ENCODE results near the gene IL5. TPM values are rescaled to one million over a fixed set of nuclear protein-coding genes. Genes with fewer than 3 reads are reported as not detected.
"Not testable (repeated sequence)": the region's sequence is repeated elsewhere in the genome, so short reads cannot be mapped to it uniquely, and the experiment has no call there.

IL5 gene
- total RNA-seq, 4 donors from 2014 or later = not detected

DNA sequence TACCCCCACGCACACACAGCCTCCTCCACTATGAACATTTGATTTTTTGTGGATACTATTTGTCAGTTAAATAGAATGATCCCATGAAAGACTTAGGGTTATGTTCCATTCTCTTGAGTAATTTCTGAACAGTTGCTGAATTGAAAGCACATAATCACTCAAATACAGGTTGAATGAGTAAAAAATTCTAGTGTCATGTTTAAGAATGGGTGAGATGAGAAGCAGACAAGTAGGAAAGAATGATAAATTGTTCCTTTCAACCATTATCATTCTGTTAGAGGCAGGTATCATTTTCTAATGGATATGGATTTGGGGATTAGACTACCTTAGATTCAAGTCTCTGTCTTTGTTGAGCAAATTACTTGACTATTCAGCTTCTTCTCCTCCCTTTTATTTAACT, 32.8 kb upstream of the IL5 start:
- WGBS, 2 donors = 98% methylated on average over 1 of the region's 1 CpG

DNA sequence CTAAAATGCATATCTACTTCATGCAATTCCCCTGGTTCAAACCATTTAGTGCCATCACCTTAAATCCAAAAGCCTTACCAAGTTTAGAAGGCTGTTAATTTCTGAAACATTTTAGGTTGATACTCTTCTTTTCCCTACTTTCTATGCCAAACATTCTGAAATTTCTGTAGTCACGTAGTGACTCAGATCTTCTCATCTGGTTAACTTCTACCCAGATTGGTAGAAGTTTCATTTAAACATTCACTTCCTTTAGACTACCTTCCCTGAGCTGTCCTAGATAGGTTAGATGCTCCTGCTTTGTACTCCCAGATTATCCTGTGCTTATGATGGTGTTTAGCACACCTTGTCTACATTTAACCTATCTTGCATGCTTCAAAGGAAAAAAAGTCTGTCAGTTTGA, 23.3 kb upstream of the IL5 start:
- DNase-seq (ENCODE audit: low spot score in 2 of 2) = no peak
- Histone ChIP-seq H3K27ac (no peak overlapping the region), H3K9me3 (peaks cover 0 to 15% (median 2%) of the 10 kb centered on the region in 4 donors), H3K4me3 (no peak overlapping the region), H3K4me1 (no peaks in the 10 kb centered on the region), H3K27me3 (no peaks in the 10 kb centered on the region), H3K36me3 (peaks cover 0 to 58% (median 0%) of the 10 kb centered on the region in 3 donors)
- TF ChIP-seq CTCF (IDR thresholded peaks at IDR 0.05) = no peak
- TF ChIP-seq POLR2A (IDR thresholded peaks at IDR 0.05) = no peak
- TF ChIP-seq EP300 (IDR thresholded peaks at IDR 0.05) = no peak
- WGBS, 2 donors = 91 to 98% methylated on average over 1 of the region's 1 CpG

More for the DNA sequence above, 32.8 kb upstream of the IL5 start:
- no peaks in the 10 kb centered on the region for H3K27me3 ChIP-seq
- TF ChIP-seq POLR2A (IDR thresholded peaks at IDR 0.05) (no peak), EP300 (IDR thresholded peaks at IDR 0.05) (no peak), CTCF (IDR thresholded peaks at IDR 0.05) (no peak)
- H3K9me3 ChIP-seq = no peaks in the 10 kb centered on the region
- DNase-seq (ENCODE audit: low spot score in 2 of 2) = no peak
- H3K27ac ChIP-seq = no peak overlapping the region
- H3K4me1 ChIP-seq = no peaks in the 10 kb centered on the region
- no peak overlapping the region for H3K4me3 ChIP-seq
- peaks cover 0 to 71% (median 0%) of the 10 kb centered on the region in 3 donors for H3K36me3 ChIP-seq

- H3K27ac ChIP-seq; H3K4me1 ChIP-seq; DNase-seq (ENCODE audit: low spot score in 2 of 2); H3K27me3 ChIP-seq; H3K4me3 ChIP-seq: not testable (repeated sequence)
- Histone ChIP-seq H3K36me3 (peaks cover 0 to 71% (median 0%) of the 10 kb centered on the region in 3 donors), H3K9me3 (peaks cover 0 to 15% (median 2%) of the 10 kb centered on the region in 4 donors)
- 96 to 98% methylated on average over 1 to 2 of the region's 2 CpGs for WGBS, 2 donors
Measured at GRCh38 chr5:132564555-132564954, 21.2 kb upstream of the IL5 start.

DNA sequence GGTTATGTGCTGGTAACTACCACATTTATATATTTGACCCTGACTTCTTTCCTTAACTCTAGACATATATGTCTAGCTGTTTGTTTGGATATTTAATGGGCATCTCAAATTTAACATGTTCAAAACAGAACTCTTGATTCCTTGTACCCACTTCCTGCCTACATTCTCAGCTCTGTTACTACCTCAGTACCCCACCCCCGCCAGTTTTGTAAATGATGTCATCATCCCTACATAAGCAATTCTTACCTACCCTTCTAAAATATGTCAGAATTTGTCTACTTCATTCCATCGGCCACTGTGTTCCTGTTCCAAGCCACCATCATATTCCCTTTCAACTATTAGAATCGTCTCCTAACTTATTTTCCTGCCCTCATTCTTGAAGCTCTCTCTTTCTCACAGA, 18.3 kb upstream of the IL5 start:
- Histone ChIP-seq H3K9me3 (peaks cover 0 to 15% (median 2%) of the 10 kb centered on the region in 4 donors), H3K27ac (no peak overlapping the region), H3K36me3 (peaks cover 0 to 57% (median 0%) of the 10 kb centered on the region in 3 donors), H3K27me3 (no peaks in the 10 kb centered on the region), H3K4me3 (no peak overlapping the region), H3K4me1 (peaks cover 0 to 22% (median 12%) of the 10 kb centered on the region in 4 donors)
- TF ChIP-seq EP300 (IDR thresholded peaks at IDR 0.05) (no peak), CTCF (IDR thresholded peaks at IDR 0.05) (no peak), POLR2A (IDR thresholded peaks at IDR 0.05) (no peak)
- no peak for DNase-seq (ENCODE audit: low spot score in 2 of 2)
- WGBS, 2 donors = 91 to 97% methylated on average over 3 of the region's 3 CpGs

DNA sequence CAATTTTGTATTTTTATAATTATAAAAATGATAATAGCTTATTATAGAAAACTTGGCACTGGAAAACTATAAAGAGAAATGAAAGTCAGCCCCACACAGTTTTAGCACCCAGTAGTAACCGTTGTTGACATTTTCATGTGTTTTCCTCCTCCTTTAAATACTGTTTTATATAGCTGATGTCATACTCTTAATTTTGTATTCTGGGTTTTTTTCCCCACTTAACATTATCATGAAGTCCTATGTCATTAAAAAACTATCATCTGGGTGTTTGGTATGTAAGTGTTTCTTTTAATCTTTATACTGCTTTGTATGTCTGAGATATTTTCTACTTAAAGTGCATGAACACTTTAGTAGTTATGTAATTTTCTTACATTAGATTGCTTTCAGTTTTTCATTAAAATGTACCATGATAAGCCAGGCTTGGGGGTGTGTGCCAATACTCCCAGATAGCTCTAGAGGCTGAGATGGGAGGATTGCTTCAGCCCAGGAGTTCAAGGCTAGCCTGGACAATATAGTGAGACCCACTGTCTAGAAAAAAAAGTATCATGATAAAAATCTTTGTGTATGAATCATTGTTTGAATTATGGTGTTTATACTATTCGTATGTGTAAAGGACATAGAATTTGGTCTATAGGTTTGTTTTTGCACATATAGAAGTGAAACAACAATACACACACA, 16.2 kb upstream of the IL5 start:
- no peak overlapping the region for H3K4me3 ChIP-seq
- no peak overlapping the region for H3K27ac ChIP-seq
- DNase-seq (ENCODE audit: low spot score in 2 of 2) = no peak
- TF ChIP-seq POLR2A (IDR thresholded peaks at IDR 0.05) (no peak), EP300 (IDR thresholded peaks at IDR 0.05) (no peak), CTCF (IDR thresholded peaks at IDR 0.05) (no peak)
- H3K4me1 ChIP-seq = peaks cover 0 to 22% (median 12%) of the 10 kb centered on the region in 4 donors
- no peaks in the 10 kb centered on the region for H3K27me3 ChIP-seq
- H3K36me3 ChIP-seq = peaks cover 0 to 36% (median 0%) of the 10 kb centered on the region in 3 donors
- 80 to 86% methylated on average over 2 of the region's 2 CpGs for WGBS, 2 donors
- peaks cover 0 to 11% (median 2%) of the 10 kb centered on the region in 4 donors for H3K9me3 ChIP-seq
